ENCODE results near the gene KIF1C.

DNA sequence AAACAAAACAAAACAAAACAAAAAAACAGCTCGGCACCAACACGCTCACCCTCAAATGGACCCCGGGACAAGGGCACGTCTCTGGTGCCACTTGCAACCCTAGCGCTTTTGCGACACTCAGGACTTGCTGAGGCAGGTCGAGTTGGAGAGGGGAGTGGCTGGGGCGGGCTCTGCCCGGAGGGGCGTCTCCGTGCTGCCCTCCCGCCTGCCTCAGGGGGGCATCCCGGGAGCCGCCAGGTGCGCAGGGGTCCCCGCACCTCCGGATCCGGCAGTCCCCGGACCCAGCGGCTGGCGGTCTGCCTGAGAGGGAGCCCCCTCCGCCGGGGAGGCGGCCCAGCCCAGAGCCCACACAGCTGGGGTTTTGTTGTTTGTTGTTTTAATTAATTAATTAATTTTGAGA, 37.6 kb downstream of the KIF1C start, which contains the start of gene SLC52A1:
- TF ChIP-seq, protein P1, sequence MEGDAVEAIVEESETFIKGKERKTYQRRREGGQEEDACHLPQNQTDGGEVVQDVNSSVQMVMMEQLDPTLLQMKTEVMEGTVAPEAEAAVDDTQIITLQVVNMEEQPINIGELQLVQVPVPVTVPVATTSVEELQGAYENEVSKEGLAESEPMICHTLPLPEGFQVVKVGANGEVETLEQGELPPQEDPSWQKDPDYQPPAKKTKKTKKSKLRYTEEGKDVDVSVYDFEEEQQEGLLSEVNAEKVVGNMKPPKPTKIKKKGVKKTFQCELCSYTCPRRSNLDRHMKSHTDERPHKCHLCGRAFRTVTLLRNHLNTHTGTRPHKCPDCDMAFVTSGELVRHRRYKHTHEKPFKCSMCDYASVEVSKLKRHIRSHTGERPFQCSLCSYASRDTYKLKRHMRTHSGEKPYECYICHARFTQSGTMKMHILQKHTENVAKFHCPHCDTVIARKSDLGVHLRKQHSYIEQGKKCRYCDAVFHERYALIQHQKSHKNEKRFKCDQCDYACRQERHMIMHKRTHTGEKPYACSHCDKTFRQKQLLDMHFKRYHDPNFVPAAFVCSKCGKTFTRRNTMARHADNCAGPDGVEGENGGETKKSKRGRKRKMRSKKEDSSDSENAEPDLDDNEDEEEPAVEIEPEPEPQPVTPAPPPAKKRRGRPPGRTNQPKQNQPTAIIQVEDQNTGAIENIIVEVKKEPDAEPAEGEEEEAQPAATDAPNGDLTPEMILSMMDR (IDR thresholded peaks at IDR 0.05) = no peak
- no peak for TF ChIP-seq POLR2A (IDR thresholded peaks at IDR 0.05)
